HepG2 (cell line): ENCODE data around the gene TMEM61.

Experiments used
- ETV6 ChIP-seq: sonication (generic); formaldehyde crosslinking; conservative IDR thresholded peaks from 2 replicates; pipeline ENCODE4 v1.4.0; 2020; ENCODE audit warnings: missing genetic modification reagents
- POLR2AphosphoS5 ChIP-seq: IDR thresholded peaks from 2 replicates; pipeline ENCODE4 v1.6.1; 2012; ENCODE audit warnings: low read depth, low read length
- SMC3 ChIP-seq: IDR thresholded peaks from 2 replicates; pipeline ENCODE4 v1.6.1; 2011; ENCODE audit warnings: low read length, improper control_type of control experiment
- TBP ChIP-seq: sonication (generic); formaldehyde crosslinking; IDR thresholded peaks from 2 replicates; pipeline ENCODE4 v1.5.0; 2020; ENCODE audit warnings: missing genetic modification reagents
- TGIF2 ChIP-seq: IDR thresholded peaks from 2 replicates; pipeline ENCODE4 v1.6.1; 2016; ENCODE audit warnings: control low read depth, missing compliant biosample characterization
- ZBTB21 ChIP-seq: sonication (generic); formaldehyde crosslinking; IDR thresholded peaks from 2 replicates; pipeline ENCODE4 v1.4.0; 2020; ENCODE audit warnings: missing genetic modification reagents
- ZNF619 ChIP-seq: sonication (generic); formaldehyde crosslinking; IDR thresholded peaks from 2 replicates; pipeline ENCODE4 v1.4.0; 2020; ENCODE audit warnings: mild to moderate bottlenecking, missing genetic modification reagents
- TF ChIP-seq, protein P1 (sequence below): sonication (generic); formaldehyde crosslinking; IDR thresholded peaks from 2 replicates; pipeline ENCODE4 v1.5.1; 2020; ENCODE audit warnings: missing genetic modification reagents, mild to moderate bottlenecking, borderline replicate concordance
- TF ChIP-seq, protein P2 (sequence below): sonication (generic); formaldehyde crosslinking; IDR thresholded peaks from 2 replicates; pipeline ENCODE4 v1.5.0; 2020; ENCODE audit warnings: mild to moderate bottlenecking, missing genetic modification reagents, moderate library complexity

DNA sequence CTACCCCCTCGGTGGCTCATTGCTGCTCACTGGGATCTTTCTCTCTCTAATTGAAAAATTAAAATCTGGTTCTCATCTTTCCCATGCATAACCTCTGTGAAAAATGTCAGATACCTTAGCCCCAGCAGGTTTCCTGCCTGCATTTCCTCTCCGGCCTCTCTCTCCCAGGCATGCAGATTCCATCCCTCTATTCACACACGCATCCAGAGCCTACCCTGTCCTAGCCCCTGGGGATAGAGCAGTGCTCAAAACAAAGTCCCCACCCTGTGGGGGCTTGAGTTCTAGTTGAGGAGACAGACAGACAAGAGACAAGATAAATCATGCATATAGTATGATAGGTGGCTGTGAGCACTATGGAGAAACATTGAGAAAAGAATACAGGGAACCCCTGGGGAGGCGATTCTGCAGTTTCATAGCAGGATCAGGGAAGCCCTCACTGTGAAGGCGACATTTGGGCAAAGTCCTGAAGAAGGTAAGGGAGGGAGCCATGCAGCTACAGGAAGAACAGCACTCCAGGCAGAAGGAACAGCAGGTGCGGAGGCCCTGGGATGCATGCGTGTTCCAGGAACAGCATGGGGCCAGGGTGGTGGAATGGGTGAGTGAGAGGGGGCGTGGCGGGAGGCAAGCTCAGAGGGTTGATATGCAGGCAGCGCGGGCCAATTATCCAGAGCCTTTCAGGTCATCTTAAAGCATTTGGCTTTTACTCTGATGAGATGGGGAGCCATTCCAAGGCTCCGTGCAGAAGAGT lies 14.8 kb downstream of the TMEM61 start:
- TF ChIP-seq ZNF619 = no peak
- TF ChIP-seq TGIF2 (CRISPR knock-in tag) = no peak
- TF ChIP-seq ETV6 (CRISPR knock-in tag) = no peak
- no peak for TF ChIP-seq TBP (CRISPR knock-in tag)
- TF ChIP-seq ZBTB21 (CRISPR knock-in tag) = no peak
- TF ChIP-seq POLR2AphosphoS5 = no peak
- TF ChIP-seq, protein P1, sequence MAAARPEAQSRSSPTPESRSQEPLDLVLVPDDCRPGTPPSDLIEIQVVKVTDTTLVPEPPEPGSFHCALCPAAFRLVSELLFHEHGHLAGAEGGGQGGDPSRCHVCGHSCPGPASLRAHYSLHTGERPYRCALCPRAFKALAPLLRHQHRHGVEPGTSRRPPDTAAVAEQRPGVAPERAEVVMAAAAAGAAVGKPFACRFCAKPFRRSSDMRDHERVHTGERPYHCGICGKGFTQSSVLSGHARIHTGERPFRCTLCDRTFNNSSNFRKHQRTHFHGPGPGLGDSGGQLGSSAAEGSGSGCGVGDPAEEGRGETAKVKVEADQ (CRISPR knock-in tag) = no peak
- no peak for TF ChIP-seq SMC3
- TF ChIP-seq, protein P2, sequence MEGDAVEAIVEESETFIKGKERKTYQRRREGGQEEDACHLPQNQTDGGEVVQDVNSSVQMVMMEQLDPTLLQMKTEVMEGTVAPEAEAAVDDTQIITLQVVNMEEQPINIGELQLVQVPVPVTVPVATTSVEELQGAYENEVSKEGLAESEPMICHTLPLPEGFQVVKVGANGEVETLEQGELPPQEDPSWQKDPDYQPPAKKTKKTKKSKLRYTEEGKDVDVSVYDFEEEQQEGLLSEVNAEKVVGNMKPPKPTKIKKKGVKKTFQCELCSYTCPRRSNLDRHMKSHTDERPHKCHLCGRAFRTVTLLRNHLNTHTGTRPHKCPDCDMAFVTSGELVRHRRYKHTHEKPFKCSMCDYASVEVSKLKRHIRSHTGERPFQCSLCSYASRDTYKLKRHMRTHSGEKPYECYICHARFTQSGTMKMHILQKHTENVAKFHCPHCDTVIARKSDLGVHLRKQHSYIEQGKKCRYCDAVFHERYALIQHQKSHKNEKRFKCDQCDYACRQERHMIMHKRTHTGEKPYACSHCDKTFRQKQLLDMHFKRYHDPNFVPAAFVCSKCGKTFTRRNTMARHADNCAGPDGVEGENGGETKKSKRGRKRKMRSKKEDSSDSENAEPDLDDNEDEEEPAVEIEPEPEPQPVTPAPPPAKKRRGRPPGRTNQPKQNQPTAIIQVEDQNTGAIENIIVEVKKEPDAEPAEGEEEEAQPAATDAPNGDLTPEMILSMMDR (CRISPR knock-in tag) = no peak
